OCI-LY3 (cell line): ENCODE measurements around the gene SPATA24.

ENCODE experiments used
- EZH2phosphoT487 ChIP-seq: fragments of 200-600 bp; shearing (Covaris generic); IDR thresholded peaks from 2 replicates; pipeline ENCODE4 v1.6.1; 2018; ENCODE audit warnings: antibody characterized with exemption, mixed run types, low read depth
- TF ChIP-seq, protein P1 (sequence below): fragments of 200-600, 300-600 bp; sonication (generic); IDR thresholded peaks from 2 replicates; pipeline ENCODE4 v1.5.1; 2014; ENCODE audit warnings: antibody characterized with exemption, low read length, low read depth

DNA sequence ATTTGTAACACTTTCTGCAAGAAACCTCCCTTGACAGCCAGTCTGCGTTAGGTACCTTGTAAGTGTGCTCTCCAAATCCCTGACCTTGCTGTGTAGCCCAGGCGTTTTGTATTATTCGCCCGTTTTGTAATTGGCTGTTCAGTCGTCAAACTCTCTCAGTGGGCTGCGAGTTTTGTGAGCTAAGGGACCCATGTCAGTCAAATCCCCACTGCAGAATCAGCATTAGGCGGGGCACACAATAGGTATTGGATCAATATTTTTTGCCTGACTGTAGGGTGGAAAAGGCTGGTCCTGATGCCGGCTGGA is 34.8 kb upstream of the SPATA24 start:
- TF ChIP-seq, protein P1, sequence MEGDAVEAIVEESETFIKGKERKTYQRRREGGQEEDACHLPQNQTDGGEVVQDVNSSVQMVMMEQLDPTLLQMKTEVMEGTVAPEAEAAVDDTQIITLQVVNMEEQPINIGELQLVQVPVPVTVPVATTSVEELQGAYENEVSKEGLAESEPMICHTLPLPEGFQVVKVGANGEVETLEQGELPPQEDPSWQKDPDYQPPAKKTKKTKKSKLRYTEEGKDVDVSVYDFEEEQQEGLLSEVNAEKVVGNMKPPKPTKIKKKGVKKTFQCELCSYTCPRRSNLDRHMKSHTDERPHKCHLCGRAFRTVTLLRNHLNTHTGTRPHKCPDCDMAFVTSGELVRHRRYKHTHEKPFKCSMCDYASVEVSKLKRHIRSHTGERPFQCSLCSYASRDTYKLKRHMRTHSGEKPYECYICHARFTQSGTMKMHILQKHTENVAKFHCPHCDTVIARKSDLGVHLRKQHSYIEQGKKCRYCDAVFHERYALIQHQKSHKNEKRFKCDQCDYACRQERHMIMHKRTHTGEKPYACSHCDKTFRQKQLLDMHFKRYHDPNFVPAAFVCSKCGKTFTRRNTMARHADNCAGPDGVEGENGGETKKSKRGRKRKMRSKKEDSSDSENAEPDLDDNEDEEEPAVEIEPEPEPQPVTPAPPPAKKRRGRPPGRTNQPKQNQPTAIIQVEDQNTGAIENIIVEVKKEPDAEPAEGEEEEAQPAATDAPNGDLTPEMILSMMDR, result no peak
- TF ChIP-seq EZH2phosphoT487, result no peak
